HG03460 (cell line): ENCODE results near the gene ZNF724.
"Not testable (repeated sequence)": the region's sequence is repeated elsewhere in the genome, so short reads cannot be mapped to it uniquely, and the experiment has no call there.

Experiments used
- ATAC-seq: cut with Tn5 transposase; IDR thresholded peaks from one replicate; pipeline ENCODE4 v1.9.1; 2021; ENCODE audit not compliant: unreplicated experiment

ZNF724 gene

DNA sequence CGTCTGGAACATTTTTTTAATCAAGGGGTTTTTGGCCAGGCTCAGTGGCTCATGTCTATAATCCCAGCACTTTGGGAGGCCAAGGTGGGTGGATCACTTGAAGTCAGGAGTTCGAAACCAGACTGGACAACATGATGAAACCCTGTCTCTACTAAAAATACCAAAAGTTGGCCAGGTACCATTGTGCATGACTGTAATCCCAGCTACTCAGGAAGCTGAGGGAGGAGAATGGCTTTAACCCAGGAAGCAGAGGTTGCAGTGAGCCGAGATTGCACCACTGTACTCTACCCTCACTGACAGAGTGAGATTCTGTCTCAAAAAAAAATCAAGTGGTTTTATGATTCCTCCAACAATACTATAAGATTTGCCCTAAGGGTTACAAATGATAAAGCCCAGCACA lies 3.1 kb upstream of the ZNF724 start:
- not testable (repeated sequence) for ATAC-seq

GRCh38 chr19:23241419-23241818 lies 8.8 kb downstream of the ZNF724 start:
- no peak for ATAC-seq

DNA sequence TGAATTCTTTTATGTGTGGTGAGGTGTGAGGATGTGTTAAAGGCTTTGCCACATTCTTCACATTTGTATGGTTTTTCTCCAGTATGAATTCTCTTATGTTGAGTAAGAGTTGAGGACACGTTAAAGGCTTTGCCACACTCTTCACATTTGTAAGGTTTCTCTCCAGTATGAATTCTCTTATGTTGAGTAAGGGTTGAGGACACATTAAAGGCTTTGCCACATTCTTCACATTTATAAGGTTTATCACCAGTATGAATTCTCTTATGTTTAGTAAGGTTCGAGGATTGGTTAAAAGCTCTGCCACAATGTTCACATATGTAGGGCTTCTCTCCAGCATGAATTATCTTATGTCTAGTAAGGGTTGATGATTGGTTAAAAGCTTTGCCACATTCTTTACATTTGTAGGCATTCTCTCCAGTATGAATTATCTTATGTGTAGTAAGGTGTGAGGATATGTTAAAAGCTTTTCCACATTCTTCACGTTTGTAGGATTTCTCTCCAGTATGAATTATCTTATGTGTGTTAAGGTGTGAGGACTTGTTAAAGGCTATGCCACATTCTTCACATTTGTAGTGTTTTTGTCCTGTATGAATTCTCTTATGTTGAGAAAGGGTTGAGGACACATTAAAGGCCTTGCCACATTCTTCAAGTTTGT lies 27.1 kb downstream of the ZNF724 start:
- no peak for ATAC-seq

GRCh38 chr19:23203841-23204344 lies 46.3 kb downstream of the ZNF724 start:
- no peak for ATAC-seq

DNA sequence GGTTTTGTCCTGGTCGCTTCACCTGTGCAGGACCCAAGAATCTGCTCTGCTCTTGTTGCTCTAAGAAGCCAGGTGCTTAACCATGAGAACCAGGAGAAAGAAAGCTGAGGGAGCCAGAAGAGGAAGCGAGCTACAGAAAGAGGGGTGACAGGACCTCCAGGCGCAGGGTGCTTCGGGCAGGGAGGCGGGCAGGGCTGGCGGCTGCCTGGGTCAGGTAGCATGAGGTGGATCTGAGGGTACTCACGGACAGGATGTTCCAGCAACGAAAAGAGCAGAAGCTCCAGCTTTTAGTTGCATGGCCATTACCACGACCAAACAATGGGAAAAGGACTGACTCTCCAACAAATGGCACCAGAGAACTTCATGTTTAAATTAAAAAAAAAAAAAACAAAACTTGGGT lies 59.9 kb downstream of the ZNF724 start:
- ATAC-seq: no peak

DNA sequence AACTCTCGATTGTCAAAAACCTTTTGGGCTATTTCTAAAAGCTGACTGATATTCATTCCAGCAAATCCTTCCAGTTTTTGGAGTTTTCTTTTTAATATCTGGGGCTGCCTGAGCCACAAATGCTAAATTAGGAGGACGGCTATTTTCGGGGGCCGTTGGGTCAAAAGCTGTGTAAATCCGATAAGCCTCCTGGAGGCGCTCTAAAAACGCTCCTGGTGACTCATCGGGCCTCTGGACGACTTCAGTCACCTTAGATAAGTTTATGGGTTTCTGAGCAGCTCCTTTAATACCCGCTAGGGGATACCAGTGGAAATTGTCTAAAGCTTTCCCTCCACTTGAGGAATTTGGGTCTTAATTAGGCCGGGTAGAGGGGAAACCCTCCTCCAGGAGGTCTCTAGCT lies 66.9 kb downstream of the ZNF724 start:
- no peak for ATAC-seq
